H1 (cell line): ENCODE results near the gene CHD2. TPM values are rescaled to one million over a fixed set of nuclear protein-coding genes. Genes with fewer than 3 reads are reported as not detected.

Source experiments
- CTCF ChIA-PET: fragments of 300-600 bp; sonication (Branson Sonifier 250); formaldehyde crosslinking; loops from one replicate; lab custom pipeline; 2021; ENCODE audit not compliant: partially characterized antibody; lab: Charles Lee
- POLR2A ChIA-PET: fragments of 300-600 bp; sonication (Branson Sonifier 250); formaldehyde crosslinking; loops from one replicate; lab custom pipeline; 2021; ENCODE audit warnings: inconsistent platforms; ENCODE audit not compliant: partially characterized antibody; lab: Charles Lee
- DNase-seq, 2 experiments: peaks; one replicate each; pipeline versions ENCODE4 v3.0.0 to v3.0.0-alpha.2; 2010 to 2022; ENCODE audit warnings: low spot score in 2 of 2, low read depth in 1 of 2, mixed read lengths in 1 of 2
- FAIRE-seq: peaks from 2 replicates; lab custom pipeline; 2011; peaks lifted over from hg19 to GRCh38; lab: Jason Lieb, UNC
- H2AFZ ChIP-seq: 2 replicates; pipeline ENCODE4 v1.8.1; 2012; ENCODE audit warnings: low read length, inconsistent platforms
- H2AK5ac ChIP-seq: 2 replicates; pipeline ENCODE4 v1.6.1; 2013; ENCODE audit warnings: low read depth, low read length
- H2BK120ac ChIP-seq: replicated peaks from 2 replicates; pipeline ENCODE3; 2013; ENCODE audit warnings: low read depth, low read length, inconsistent platforms
- H2BK12ac ChIP-seq: 2 replicates; pipeline ENCODE4 v1.6.1; 2013; ENCODE audit warnings: low read depth, low read length
- H2BK15ac ChIP-seq: 2 replicates; pipeline ENCODE4 v1.6.1; 2013; ENCODE audit warnings: low read length
- H2BK20ac ChIP-seq: 2 replicates; pipeline ENCODE4 v1.6.1; 2013; ENCODE audit warnings: low read length
- H2BK5ac ChIP-seq: 2 replicates; pipeline ENCODE4 v1.6.1; 2013; ENCODE audit warnings: low read depth, low read length
- H3K14ac ChIP-seq: 2 replicates; pipeline ENCODE4 v1.6.1; 2013; ENCODE audit warnings: inconsistent platforms; ENCODE audit not compliant: insufficient read length
- H3K18ac ChIP-seq: 2 replicates; pipeline ENCODE4 v1.6.1; 2013; ENCODE audit warnings: low read length; ENCODE audit errors: extremely low read depth
- H3K23ac ChIP-seq: 2 replicates; pipeline ENCODE4 v1.6.1; 2013; ENCODE audit warnings: inconsistent platforms; ENCODE audit not compliant: insufficient read length
- H3K23me2 ChIP-seq: 2 replicates; pipeline ENCODE4 v1.6.1; 2013; ENCODE audit warnings: low read depth, low read length
- H3K27ac ChIP-seq: 2 replicates; pipeline ENCODE4 v1.6.1; 2011; ENCODE audit warnings: low read depth, low read length, inconsistent platforms
- H3K27me3 ChIP-seq, 4 experiments: replicated peaks in 1 of 4; 1 replicate in 1 of 4; 2 replicates in 3 of 4; pipeline versions ENCODE4 v1.6.1 to v1.8.1; 2011 to 2013; ENCODE audit warnings: low read length in 3 of 4, mild to moderate bottlenecking in 3 of 4, inconsistent platforms in 2 of 4, mixed read lengths in 2 of 4, moderate library complexity in 1 of 4; ENCODE audit not compliant: control insufficient read depth in 3 of 4, insufficient read depth in 3 of 4; ENCODE audit errors: extremely low read depth in 1 of 4
- H3K36me3 ChIP-seq, 4 experiments: 2 replicates each; pipeline versions ENCODE4 v1.6.1 to v1.8.1; 2011 to 2013; ENCODE audit warnings: mild to moderate bottlenecking in 4 of 4, low read length in 3 of 4, moderate library complexity in 2 of 4, control low read depth in 1 of 4, inconsistent platforms in 1 of 4; ENCODE audit not compliant: insufficient read depth in 4 of 4, control insufficient read depth in 2 of 4
- H3K4ac ChIP-seq: replicated peaks from 2 replicates; pipeline ENCODE3; 2013; ENCODE audit warnings: low read length, low read depth, mixed read lengths, inconsistent platforms; ENCODE audit not compliant: insufficient read length
- H3K4me1 ChIP-seq, 4 experiments: replicated peaks in 1 of 4; 1 replicate in 1 of 4; 2 replicates in 3 of 4; pipeline versions ENCODE4 v1.6.1 to v1.8.1; 2011 to 2013; ENCODE audit warnings: low read length in 3 of 4, inconsistent platforms in 2 of 4, mixed read lengths in 1 of 4; ENCODE audit not compliant: insufficient read depth in 4 of 4, control insufficient read depth in 3 of 4
- H3K4me2 ChIP-seq, 2 experiments: 2 replicates each; pipeline versions ENCODE4 v1.6.1 to v1.8.1; 2011 to 2013; ENCODE audit warnings: low read depth in 2 of 2, low read length in 2 of 2, control low read depth in 1 of 2, inconsistent platforms in 1 of 2, mild to moderate bottlenecking in 1 of 2; ENCODE audit not compliant: insufficient read depth in 1 of 2
- H3K4me3 ChIP-seq, 4 experiments: fragments of 200-600, 300-600 bp in 1 of 4; sonication (generic), shearing (Covaris generic), sonication (Bioruptor Twin) in 1 of 4; 2 replicates each; pipeline versions ENCODE4 v1.5.1 to v1.8.1; 2011 to 2016; ENCODE audit warnings: low read length in 4 of 4, low read depth in 3 of 4, control low read depth in 2 of 4, inconsistent platforms in 2 of 4, mild to moderate bottlenecking in 2 of 4, mixed read lengths in 1 of 4, moderate library complexity in 1 of 4; ENCODE audit not compliant: insufficient read depth in 2 of 4; ENCODE audit errors: extremely low read depth in 1 of 4
- H3K56ac ChIP-seq: replicated peaks from 2 replicates; pipeline ENCODE3; 2013; ENCODE audit warnings: low read depth, mild to moderate bottlenecking, mixed read lengths, low read length, inconsistent platforms; ENCODE audit not compliant: insufficient read length
- H3K79me1 ChIP-seq: 2 replicates; pipeline ENCODE4 v1.6.1; 2013; ENCODE audit warnings: low read depth, low read length, control low read depth
- H3K79me2 ChIP-seq, 2 experiments: 2 replicates each; pipeline versions ENCODE4 v1.6.1 to v1.8.1; 2012 to 2013; ENCODE audit warnings: low read length in 2 of 2, mild to moderate bottlenecking in 2 of 2, inconsistent platforms in 1 of 2; ENCODE audit not compliant: insufficient read depth in 2 of 2, control insufficient read depth in 1 of 2
- H3K9ac ChIP-seq, 4 experiments: replicated peaks in 1 of 4; 1 replicate in 1 of 4; 2 replicates in 3 of 4; pipeline versions ENCODE4 v1.6.1 to v1.8.1; 2011 to 2013; ENCODE audit warnings: low read depth in 3 of 4, low read length in 3 of 4, control low read depth in 2 of 4, mild to moderate bottlenecking in 2 of 4, moderate library complexity in 2 of 4, inconsistent platforms in 1 of 4; ENCODE audit errors: extremely low read depth in 1 of 4
- H3K9me3 ChIP-seq, 2 experiments: 2 replicates each; pipeline versions ENCODE4 v1.6.1 to v1.8.1; 2012 to 2013; ENCODE audit warnings: mild to moderate bottlenecking in 2 of 2, moderate library complexity in 2 of 2, control low read depth in 1 of 2, inconsistent platforms in 1 of 2, low read depth in 1 of 2, low read length in 1 of 2, mixed read lengths in 1 of 2; ENCODE audit not compliant: insufficient read depth in 2 of 2
- H4K20me1 ChIP-seq, 2 experiments: replicated peaks in 1 of 2; 2 replicates each; pipeline versions ENCODE3 to v1.8.1; 2011 to 2013; ENCODE audit warnings: inconsistent platforms in 2 of 2, low read length in 2 of 2, mild to moderate bottlenecking in 1 of 2; ENCODE audit not compliant: insufficient read depth in 2 of 2, control insufficient read depth in 1 of 2
- H4K5ac ChIP-seq: 2 replicates; pipeline ENCODE4 v1.6.1; 2013; ENCODE audit warnings: low read length, low read depth, mixed read lengths, inconsistent platforms; ENCODE audit not compliant: insufficient read length
- H4K8ac ChIP-seq: 2 replicates; pipeline ENCODE4 v1.8.0; 2013; ENCODE audit warnings: mild to moderate bottlenecking, moderate library complexity, low read length, inconsistent platforms; ENCODE audit not compliant: insufficient read depth; ENCODE audit errors: extremely low read depth
- H4K91ac ChIP-seq: replicated peaks from 2 replicates; pipeline ENCODE3; 2013; ENCODE audit warnings: low read length, mixed read lengths, inconsistent platforms; ENCODE audit not compliant: insufficient read length
- CTBP2 ChIP-seq: IDR thresholded peaks from 2 replicates; pipeline ENCODE4 v1.7.0; 2011; ENCODE audit warnings: borderline replicate concordance, mild to moderate bottlenecking, moderate library complexity, mixed read lengths, low read length; ENCODE audit not compliant: insufficient read depth, insufficient read length
- HDAC6 ChIP-seq: IDR thresholded peaks from one replicate; pipeline ENCODE4 v1.7.1; 2012; ENCODE audit warnings: low read depth, mild to moderate bottlenecking, inconsistent platforms, low read length, moderate library complexity
- KDM5A ChIP-seq: fragments of 200-600 bp; IDR thresholded peaks from 2 replicates; pipeline ENCODE4 v1.7.1; 2012; ENCODE audit warnings: mild to moderate bottlenecking, low read length, inconsistent platforms, mixed read lengths
- NANOG ChIP-seq: IDR thresholded peaks from 2 replicates; pipeline ENCODE4 v1.6.1; 2011; ENCODE audit warnings: low read length, low read depth, mild to moderate bottlenecking, inconsistent platforms; ENCODE audit not compliant: insufficient read depth, poor library complexity, severe bottlenecking
- PHF8 ChIP-seq: fragments of 200-600 bp; sonication (generic); conservative IDR thresholded peaks from 2 replicates; pipeline ENCODE4 v1.7.1; 2012; ENCODE audit warnings: low read depth, mild to moderate bottlenecking, inconsistent platforms, low read length, moderate library complexity
- POLR2A ChIP-seq, 2 experiments: IDR thresholded peaks; 1 replicate in 1 of 2; 2 replicates in 1 of 2; pipeline ENCODE4 v1.6.1; 2011; ENCODE audit warnings: low read depth in 2 of 2, low read length in 2 of 2, mild to moderate bottlenecking in 2 of 2; ENCODE audit errors: control extremely low read depth in 1 of 2
- RNF2 ChIP-seq: fragments of 200-900, 300-1000 bp; sonication (generic); IDR thresholded peaks from 2 replicates; pipeline ENCODE4 v1.7.1; 2016; ENCODE audit warnings: borderline replicate concordance, low read depth, mild to moderate bottlenecking, antibody characterized with exemption, low read length; ENCODE audit not compliant: poor library complexity, severe bottlenecking; ENCODE audit errors: missing control alignments
- SAP30 ChIP-seq: fragments of 300-600 bp; sonication (generic); IDR thresholded peaks from 2 replicates; pipeline ENCODE4 v1.7.1; 2012; ENCODE audit warnings: low read length, moderate library complexity, mild to moderate bottlenecking, inconsistent platforms; ENCODE audit not compliant: insufficient read depth, insufficient replicate concordance
- TAF1 ChIP-seq: IDR thresholded peaks from 2 replicates; pipeline ENCODE4 v1.6.1; 2011; ENCODE audit warnings: mild to moderate bottlenecking, low read depth, low read length
- TAF7 ChIP-seq: optimal IDR thresholded peaks from 2 replicates; pipeline ENCODE3; 2011; ENCODE audit warnings: low read depth, mild to moderate bottlenecking, inconsistent platforms, low read length, moderate library complexity, borderline replicate concordance
- WGBS, 2 experiments: shearing (Covaris generic) in 1 of 2; methylation state at CpG; one replicate each; pipeline versions ENCODE4 v1.1.6 to v1.1.7; 2013 to 2015; ENCODE audit warnings: low lambda C conversion rate in 2 of 2, mixed read lengths in 2 of 2, inconsistent platforms in 1 of 2, low coverage in 1 of 2, missing lambda C conversion rate in 1 of 2; ENCODE audit not compliant: insufficient replicate concordance in 2 of 2, insufficient coverage in 1 of 2, insufficient read length in 1 of 2; ENCODE audit errors: extremely low coverage in 1 of 2, missing lambda C conversion rate in 1 of 2; 5-methylcytosine and 5-hydroxymethylcytosine counted together
- polyA plus RNA-seq, 7 experiments: library from polyadenylated mRNA; depleted of rRNA in 3 of 7; stranded (reverse) in 5 of 7; unstranded in 2 of 7; fragments of >200 nt in 5 of 7; fragments of 200-250 nt in 2 of 7; gene quantifications; 1 replicate in 5 of 7; 2 replicates in 1 of 7; 4 replicates in 1 of 7; pipeline versions ENCODE4 v1.2.1 to v1.2.3, GENCODE V29; 2011 to 2013; ENCODE audit warnings: missing spikeins in 2 of 7, mixed read lengths in 2 of 7
- total RNA-seq: library from RNA; stranded (reverse); fragmentation: NEBNext Ultra II Directional; extraction: Animal tissue kit (Norgen Biotek cat#: 25700); gene quantifications from 2 replicates; pipeline ENCODE4 v1.2.1, GENCODE V29; 2021

The CHD2 gene
- total and polyA plus RNA-seq, 2 of the 8 experiments (the other 6 are each of a cell fraction or from before 2014, with no cell fraction given): 28.8 to 70.0 TPM

DNA sequence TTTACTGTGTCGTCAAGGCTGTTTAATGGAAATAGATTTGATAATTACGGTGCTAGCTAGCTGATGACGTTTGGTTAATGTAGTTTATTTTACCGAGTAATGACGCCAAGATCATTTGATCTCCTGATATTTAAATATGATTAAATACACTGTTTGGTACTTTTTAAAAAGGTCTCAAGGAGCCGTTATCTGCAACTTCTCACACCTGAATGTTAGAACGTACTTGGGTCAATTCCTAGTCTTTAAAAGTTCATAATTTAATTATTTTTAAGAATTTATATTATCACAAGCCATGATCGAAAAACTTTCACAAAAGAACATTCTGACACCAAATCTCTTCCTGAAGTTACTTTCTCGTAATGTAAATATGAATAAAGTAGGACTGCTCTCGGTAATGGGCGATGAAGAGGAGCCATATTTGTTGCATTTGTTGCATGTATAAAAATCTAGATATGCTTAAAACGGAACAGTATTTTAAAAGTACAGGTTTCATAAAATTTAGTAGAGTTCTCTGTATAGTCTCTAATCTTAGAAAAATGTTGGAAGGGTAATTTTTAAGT, 16.2 kb upstream of the CHD2 start:
- Histone ChIP-seq H3K23ac (no peak overlapping the region), H4K20me1 (no peaks in the 10 kb centered on the region), H3K4me1 (peaks cover 9 to 20% (median 15%) of the 10 kb centered on the region in 4 experiments; a peak in 5 of 7 replicates), H2BK15ac (no peak overlapping the region), H4K91ac (no peak overlapping the region), H3K23me2 (peaks cover 4% of the 10 kb centered on the region; the same call in 1 of the 2 replicates), H3K9ac (peak overlapping the region; percentile 87 to 99 (median 95)), H4K8ac (no peak overlapping the region), H3K4me2 (peak overlapping the region; percentile 45 to 67), H3K4me3 (peak overlapping the region; percentile 86 to 100 (median 92)), H2BK120ac (no peak overlapping the region), H3K79me1 (no peaks in the 10 kb centered on the region), H3K18ac (no peak overlapping the region; the same call in 1 of the 2 replicates), H2BK20ac (no peak overlapping the region), H2AK5ac (no peak overlapping the region), H2BK5ac (no peak overlapping the region), H3K36me3 (peaks cover 8 to 44% (median 28%) of the 10 kb centered on the region in 4 experiments), H3K27me3 (no peaks in the 10 kb centered on the region), H3K14ac (no peak overlapping the region)
- DNase-seq: no peak
- 1% methylated on average over 12 of the region's 12 CpGs; no CpG with 5 or more reads in 1 of the 2 experiments for WGBS, 2 experiments
- no peak for FAIRE-seq
- POLR2A ChIA-PET: interaction anchor here (1.3 to 19.4 kb wide), 14 partner anchors 10 to 78 kb away, joined by 4 to 255 read pairs (median 28); partner anchors contain the start of gene CHD2
- TF ChIP-seq RNF2 (no peak), TAF7 (no peak), CTBP2 (no peak), KDM5A (no peak), TAF1 (no peak), SAP30 (no peak), NANOG (no peak), HDAC6 (no peak), POLR2A (IDR thresholded peaks at IDR 0.05; ENCODE audit: control extremely low read depth in 1 of 2, low read depth in 2 of 2, low read length in 2 of 2) (no peak), PHF8 (no peak)
- TF ChIP-seq, all 59 proteins: peak for 0
- no peak overlapping the region for H3K56ac ChIP-seq
- H2AFZ ChIP-seq: no peak overlapping the region
- H3K4ac ChIP-seq: no peak overlapping the region
- peaks cover 14 to 62% of the 10 kb centered on the region in 2 experiments for H3K79me2 ChIP-seq
- CTCF ChIA-PET: interaction anchor here (1.7 to 6.6 kb wide), 4 partner anchors 13 to 87 kb away, joined by 4 to 32 read pairs (median 8); no protein-coding TSS in a partner anchor
- no peak overlapping the region for H2BK12ac ChIP-seq
- peak overlapping the region; percentile 75 for H4K5ac ChIP-seq
- H3K9me3 ChIP-seq: no peaks in the 10 kb centered on the region
- H3K27ac ChIP-seq: peak overlapping the region; percentile 88; the same call in 1 of the 2 replicates
